ENCODE data around the gene ANKS6.

The ANKS6 gene

GRCh38 chr9:98796364-98797101 lies at the start of gene ANKS6:
TSS of gene ANKS6 (minus strand) at chr9:98796555. CDS start at chr9:98796491, 64 bp downstream.
- Histone ChIP-seq H3K4me1 (ENCODE audit: control insufficient read depth in 2 of 2, insufficient read depth in 2 of 2, low read length in 2 of 2) (peaks cover 8 to 9% of the 10 kb centered on the region in 2 donors), H3K9me3 (ENCODE audit: control insufficient read depth in 2 of 2, low read length in 2 of 2) (no peaks in the 10 kb centered on the region), H3K27me3 (ENCODE audit: control insufficient read depth in 2 of 2, insufficient read depth in 2 of 2, low read length in 2 of 2) (no peaks in the 10 kb centered on the region), H3K9ac (ENCODE audit: low read depth in 1 of 2, low read length in 2 of 2) (peak within 1 kb of the TSS; percentile 70 to 74), H3K27ac (ENCODE audit: low read depth in 2 of 2, low read length in 2 of 2) (peak within 1 kb of the TSS; percentile 15 to 35), H3K36me3 (ENCODE audit: control insufficient read depth in 2 of 2, insufficient read depth in 2 of 2, low read length in 2 of 2) (no peaks in the 10 kb centered on the region), H3K4me3 (ENCODE audit: low read length in 2 of 2) (peak within 1 kb of the TSS; percentile 73 to 75)

- Histone ChIP-seq H3K4me1 (ENCODE audit: control insufficient read depth in 2 of 2, insufficient read depth in 2 of 2, low read length in 2 of 2) (peaks cover 0 to 4% of the 10 kb centered on the region in 2 donors), H3K27me3 (ENCODE audit: control insufficient read depth in 2 of 2, insufficient read depth in 2 of 2, low read length in 2 of 2) (no peaks in the 10 kb centered on the region), H3K9ac (ENCODE audit: low read depth in 1 of 2, low read length in 2 of 2) (no peak overlapping the region), H3K36me3 (ENCODE audit: control insufficient read depth in 2 of 2, insufficient read depth in 2 of 2, low read length in 2 of 2) (peaks cover 33% of the 10 kb centered on the region in 2 donors), H3K27ac (ENCODE audit: low read depth in 2 of 2, low read length in 2 of 2) (no peak overlapping the region), H3K9me3 (ENCODE audit: control insufficient read depth in 2 of 2, low read length in 2 of 2) (no peaks in the 10 kb centered on the region), H3K4me3 (ENCODE audit: low read length in 2 of 2) (no peak overlapping the region)
Measured at GRCh38 chr9:98846081-98846480, 49.7 kb upstream of the ANKS6 start.

- Histone ChIP-seq H3K27ac (ENCODE audit: low read depth in 2 of 2, low read length in 2 of 2) (no peak overlapping the region), H3K36me3 (ENCODE audit: control insufficient read depth in 2 of 2, insufficient read depth in 2 of 2, low read length in 2 of 2) (peaks cover 53% of the 10 kb centered on the region in 2 donors), H3K4me3 (ENCODE audit: low read length in 2 of 2) (no peak overlapping the region), H3K9me3 (ENCODE audit: control insufficient read depth in 2 of 2, low read length in 2 of 2) (no peaks in the 10 kb centered on the region), H3K9ac (ENCODE audit: low read depth in 1 of 2, low read length in 2 of 2) (no peak overlapping the region), H3K27me3 (ENCODE audit: control insufficient read depth in 2 of 2, insufficient read depth in 2 of 2, low read length in 2 of 2) (no peaks in the 10 kb centered on the region), H3K4me1 (ENCODE audit: control insufficient read depth in 2 of 2, insufficient read depth in 2 of 2, low read length in 2 of 2) (no peaks in the 10 kb centered on the region)
Measured at GRCh38 chr9:98842510-98842909, 46.2 kb upstream of the ANKS6 start.

GRCh38 chr9:98839724-98840123 lies 43.4 kb upstream of the ANKS6 start:
- no peak overlapping the region for H3K27ac ChIP-seq (ENCODE audit: low read depth in 2 of 2, low read length in 2 of 2)
- no peaks in the 10 kb centered on the region for H3K9me3 ChIP-seq (ENCODE audit: control insufficient read depth in 2 of 2, low read length in 2 of 2)
- H3K9ac ChIP-seq (ENCODE audit: low read depth in 1 of 2, low read length in 2 of 2), result no peak overlapping the region
- H3K4me1 ChIP-seq (ENCODE audit: control insufficient read depth in 2 of 2, insufficient read depth in 2 of 2, low read length in 2 of 2), result no peaks in the 10 kb centered on the region
- H3K4me3 ChIP-seq (ENCODE audit: low read length in 2 of 2), result no peak overlapping the region
- H3K27me3 ChIP-seq (ENCODE audit: control insufficient read depth in 2 of 2, insufficient read depth in 2 of 2, low read length in 2 of 2), result no peaks in the 10 kb centered on the region
- H3K36me3 ChIP-seq (ENCODE audit: control insufficient read depth in 2 of 2, insufficient read depth in 2 of 2, low read length in 2 of 2), result peaks cover 52 to 55% of the 10 kb centered on the region in 2 donors

GRCh38 chr9:98838868-98839565 lies 42.7 kb upstream of the ANKS6 start:
- Histone ChIP-seq H3K9me3 (ENCODE audit: control insufficient read depth in 2 of 2, low read length in 2 of 2) (no peaks in the 10 kb centered on the region), H3K27ac (ENCODE audit: low read depth in 2 of 2, low read length in 2 of 2) (no peak overlapping the region), H3K9ac (ENCODE audit: low read depth in 1 of 2, low read length in 2 of 2) (no peak overlapping the region), H3K36me3 (ENCODE audit: control insufficient read depth in 2 of 2, insufficient read depth in 2 of 2, low read length in 2 of 2) (peaks cover 53 to 57% of the 10 kb centered on the region in 2 donors), H3K4me1 (ENCODE audit: control insufficient read depth in 2 of 2, insufficient read depth in 2 of 2, low read length in 2 of 2) (no peaks in the 10 kb centered on the region), H3K4me3 (ENCODE audit: low read length in 2 of 2) (no peak overlapping the region), H3K27me3 (ENCODE audit: control insufficient read depth in 2 of 2, insufficient read depth in 2 of 2, low read length in 2 of 2) (no peaks in the 10 kb centered on the region)

- no peaks in the 10 kb centered on the region for H3K9me3 ChIP-seq (ENCODE audit: control insufficient read depth in 2 of 2, low read length in 2 of 2)
- no peak overlapping the region for H3K4me3 ChIP-seq (ENCODE audit: low read length in 2 of 2)
- no peaks in the 10 kb centered on the region for H3K4me1 ChIP-seq (ENCODE audit: control insufficient read depth in 2 of 2, insufficient read depth in 2 of 2, low read length in 2 of 2)
- H3K27me3 ChIP-seq (ENCODE audit: control insufficient read depth in 2 of 2, insufficient read depth in 2 of 2, low read length in 2 of 2), result no peaks in the 10 kb centered on the region
- no peak overlapping the region for H3K9ac ChIP-seq (ENCODE audit: low read depth in 1 of 2, low read length in 2 of 2)
- H3K36me3 ChIP-seq (ENCODE audit: control insufficient read depth in 2 of 2, insufficient read depth in 2 of 2, low read length in 2 of 2), result peaks cover 48 to 57% of the 10 kb centered on the region in 2 donors
- no peak overlapping the region for H3K27ac ChIP-seq (ENCODE audit: low read depth in 2 of 2, low read length in 2 of 2)
Measured at GRCh38 chr9:98838155-98838867, 42.0 kb upstream of the ANKS6 start.

GRCh38 chr9:98837516-98837915 lies 41.2 kb upstream of the ANKS6 start:
- H3K9me3 ChIP-seq (ENCODE audit: control insufficient read depth in 2 of 2, low read length in 2 of 2), result no peaks in the 10 kb centered on the region
- no peaks in the 10 kb centered on the region for H3K4me1 ChIP-seq (ENCODE audit: control insufficient read depth in 2 of 2, insufficient read depth in 2 of 2, low read length in 2 of 2)
- H3K27me3 ChIP-seq (ENCODE audit: control insufficient read depth in 2 of 2, insufficient read depth in 2 of 2, low read length in 2 of 2), result no peaks in the 10 kb centered on the region
- H3K27ac ChIP-seq (ENCODE audit: low read depth in 2 of 2, low read length in 2 of 2), result no peak overlapping the region
- H3K36me3 ChIP-seq (ENCODE audit: control insufficient read depth in 2 of 2, insufficient read depth in 2 of 2, low read length in 2 of 2), result peaks cover 53 to 64% of the 10 kb centered on the region in 2 donors
- H3K4me3 ChIP-seq (ENCODE audit: low read length in 2 of 2), result no peak overlapping the region
- no peak overlapping the region for H3K9ac ChIP-seq (ENCODE audit: low read depth in 1 of 2, low read length in 2 of 2)

GRCh38 chr9:98836206-98836605 lies 39.9 kb upstream of the ANKS6 start:
- Histone ChIP-seq H3K27me3 (ENCODE audit: control insufficient read depth in 2 of 2, insufficient read depth in 2 of 2, low read length in 2 of 2) (no peaks in the 10 kb centered on the region), H3K27ac (ENCODE audit: low read depth in 2 of 2, low read length in 2 of 2) (no peak overlapping the region), H3K9me3 (ENCODE audit: control insufficient read depth in 2 of 2, low read length in 2 of 2) (no peaks in the 10 kb centered on the region), H3K4me3 (ENCODE audit: low read length in 2 of 2) (no peak overlapping the region), H3K36me3 (ENCODE audit: control insufficient read depth in 2 of 2, insufficient read depth in 2 of 2, low read length in 2 of 2) (peaks cover 52 to 63% of the 10 kb centered on the region in 2 donors), H3K9ac (ENCODE audit: low read depth in 1 of 2, low read length in 2 of 2) (no peak overlapping the region), H3K4me1 (ENCODE audit: control insufficient read depth in 2 of 2, insufficient read depth in 2 of 2, low read length in 2 of 2) (no peaks in the 10 kb centered on the region)

- Histone ChIP-seq H3K4me3 (ENCODE audit: low read length in 2 of 2) (no peak overlapping the region), H3K9me3 (ENCODE audit: control insufficient read depth in 2 of 2, low read length in 2 of 2) (no peaks in the 10 kb centered on the region), H3K36me3 (ENCODE audit: control insufficient read depth in 2 of 2, insufficient read depth in 2 of 2, low read length in 2 of 2) (peaks cover 45 to 54% of the 10 kb centered on the region in 2 donors), H3K4me1 (ENCODE audit: control insufficient read depth in 2 of 2, insufficient read depth in 2 of 2, low read length in 2 of 2) (no peaks in the 10 kb centered on the region), H3K27ac (ENCODE audit: low read depth in 2 of 2, low read length in 2 of 2) (no peak overlapping the region), H3K27me3 (ENCODE audit: control insufficient read depth in 2 of 2, insufficient read depth in 2 of 2, low read length in 2 of 2) (no peaks in the 10 kb centered on the region), H3K9ac (ENCODE audit: low read depth in 1 of 2, low read length in 2 of 2) (no peak overlapping the region)
Measured at GRCh38 chr9:98834386-98834785, 38.0 kb upstream of the ANKS6 start.

Measured in mucosa of rectum (tissue), 2 donors.